Measurements from ENCODE around the gene COL5A1.
"Not testable (repeated sequence)": the region's sequence is repeated elsewhere in the genome, so short reads cannot be mapped to it uniquely, and the experiment has no call there.

DNA sequence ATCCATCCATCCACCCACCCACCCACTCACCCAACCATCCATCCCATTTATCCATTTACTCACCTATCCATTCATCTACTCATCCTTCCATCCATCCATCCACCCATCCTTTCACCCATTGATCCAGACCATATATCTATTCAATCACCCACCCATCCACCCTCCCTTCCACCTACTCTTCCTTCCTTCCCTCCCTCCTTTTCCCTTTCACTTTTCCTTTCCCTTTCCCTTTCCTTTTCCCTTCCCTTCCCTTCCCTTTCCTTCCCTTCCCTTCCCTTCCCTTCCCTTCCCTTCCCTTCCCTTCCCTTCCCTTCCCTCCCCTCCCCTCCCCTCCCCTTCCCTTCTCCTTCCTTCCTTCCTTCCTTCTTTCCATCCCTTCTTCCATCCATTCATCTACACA lies 27.4 kb downstream of the COL5A1 start:
- TF ChIP-seq, protein P1, sequence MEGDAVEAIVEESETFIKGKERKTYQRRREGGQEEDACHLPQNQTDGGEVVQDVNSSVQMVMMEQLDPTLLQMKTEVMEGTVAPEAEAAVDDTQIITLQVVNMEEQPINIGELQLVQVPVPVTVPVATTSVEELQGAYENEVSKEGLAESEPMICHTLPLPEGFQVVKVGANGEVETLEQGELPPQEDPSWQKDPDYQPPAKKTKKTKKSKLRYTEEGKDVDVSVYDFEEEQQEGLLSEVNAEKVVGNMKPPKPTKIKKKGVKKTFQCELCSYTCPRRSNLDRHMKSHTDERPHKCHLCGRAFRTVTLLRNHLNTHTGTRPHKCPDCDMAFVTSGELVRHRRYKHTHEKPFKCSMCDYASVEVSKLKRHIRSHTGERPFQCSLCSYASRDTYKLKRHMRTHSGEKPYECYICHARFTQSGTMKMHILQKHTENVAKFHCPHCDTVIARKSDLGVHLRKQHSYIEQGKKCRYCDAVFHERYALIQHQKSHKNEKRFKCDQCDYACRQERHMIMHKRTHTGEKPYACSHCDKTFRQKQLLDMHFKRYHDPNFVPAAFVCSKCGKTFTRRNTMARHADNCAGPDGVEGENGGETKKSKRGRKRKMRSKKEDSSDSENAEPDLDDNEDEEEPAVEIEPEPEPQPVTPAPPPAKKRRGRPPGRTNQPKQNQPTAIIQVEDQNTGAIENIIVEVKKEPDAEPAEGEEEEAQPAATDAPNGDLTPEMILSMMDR (IDR thresholded peaks at IDR 0.05): not testable (repeated sequence)
- not testable (repeated sequence) for TF ChIP-seq POLR2A (IDR thresholded peaks at IDR 0.05)

Measured in Peyer's patch (tissue), 4 donors.